IMR-90 (cell line): Measurements from ENCODE around the gene NOL4L. TPM values are rescaled to one million over a fixed set of nuclear protein-coding genes. Genes with fewer than 3 reads are reported as not detected.

ENCODE experiments used
- ATAC-seq: fragments of 200-7000 bp; cut with Tn5 transposase; 2 replicates; pipeline ENCODE4 v1.9.1; 2020; ENCODE audit warnings: low read depth, mild to moderate bottlenecking, moderate library complexity
- BruUV-seq: library from RNA; stranded (reverse); fragments of 400-500 nt; replicated peaks from 2 replicates; lab custom pipeline; 2021; lab: Mats Ljungman, UMichigan
- CTCF ChIA-PET: fragments of 300-600 bp; formaldehyde crosslinking; extraction: SDS; loops from one replicate; lab custom pipeline; 2021; ENCODE audit warnings: antibody characterized with exemption; lab: Yijun Ruan, JAX
- POLR2A ChIA-PET: fragments of 300-600 bp; sonication (Branson Sonifier 250); formaldehyde crosslinking; loops from one replicate; lab custom pipeline; 2022; ENCODE audit warnings: antibody characterized with exemption; ENCODE audit not compliant: unreplicated experiment; lab: Charles Lee
- DNase-seq: peaks from one replicate; pipeline ENCODE4 v3.0.0; 2013
- H2AFZ ChIP-seq: replicated peaks from 2 replicates; pipeline ENCODE3; 2013; ENCODE audit warnings: low read length, mild to moderate bottlenecking; ENCODE audit not compliant: poor library complexity
- H2AK5ac ChIP-seq: 2 replicates; pipeline ENCODE4 v1.6.1; 2013; ENCODE audit warnings: low read depth, low read length, inconsistent platforms
- H2AK9ac ChIP-seq: replicated peaks from 2 replicates; pipeline ENCODE3; 2013; ENCODE audit warnings: mild to moderate bottlenecking, low read depth, low read length, moderate library complexity; ENCODE audit not compliant: poor library complexity
- H2BK120ac ChIP-seq: 2 replicates; pipeline ENCODE4 v1.6.1; 2013; ENCODE audit warnings: low read depth, low read length, inconsistent platforms
- H2BK15ac ChIP-seq: 3 replicates; pipeline ENCODE4 v1.6.1; 2013; ENCODE audit warnings: low read depth, low read length, inconsistent platforms
- H2BK20ac ChIP-seq: 2 replicates; pipeline ENCODE4 v1.6.1; 2013; ENCODE audit warnings: low read depth, mild to moderate bottlenecking, inconsistent platforms, low read length, moderate library complexity
- H2BK5ac ChIP-seq: 2 replicates; pipeline ENCODE4 v1.6.1; 2013; ENCODE audit warnings: mild to moderate bottlenecking, low read depth, low read length, inconsistent platforms; ENCODE audit not compliant: poor library complexity, severe bottlenecking
- H3K14ac ChIP-seq: replicated peaks from 2 replicates; pipeline ENCODE4 v1.6.1; 2013; ENCODE audit warnings: low read depth, low read length, inconsistent platforms
- H3K18ac ChIP-seq: 2 replicates; pipeline ENCODE4 v1.6.1; 2013; ENCODE audit warnings: low read depth, low read length, control low read depth
- H3K23ac ChIP-seq: 2 replicates; pipeline ENCODE4 v1.6.1; 2013; ENCODE audit warnings: low read depth, low read length, inconsistent platforms
- H3K27ac ChIP-seq: 2 replicates; pipeline ENCODE4 v1.5.1; 2013; ENCODE audit warnings: mild to moderate bottlenecking, control low read depth, low read length; ENCODE audit not compliant: insufficient read depth
- H3K27me3 ChIP-seq: 2 replicates; pipeline ENCODE4 v1.6.1; 2013; ENCODE audit warnings: low read length; ENCODE audit not compliant: control insufficient read depth, insufficient read depth
- H3K36me3 ChIP-seq: 2 replicates; pipeline ENCODE4 v1.6.1; 2013; ENCODE audit warnings: low read length, mixed read lengths; ENCODE audit not compliant: control insufficient read depth, insufficient read depth
- H3K4ac ChIP-seq: 2 replicates; pipeline ENCODE4 v1.6.1; 2013; ENCODE audit warnings: low read depth, low read length, inconsistent platforms
- H3K4me1 ChIP-seq: 2 replicates; pipeline ENCODE4 v1.6.1; 2013; ENCODE audit warnings: low read length, mixed read lengths; ENCODE audit not compliant: control insufficient read depth, insufficient read depth
- H3K4me2 ChIP-seq: 2 replicates; pipeline ENCODE4 v1.6.1; 2013; ENCODE audit warnings: low read depth, mild to moderate bottlenecking, control low read depth, low read length, moderate library complexity
- H3K4me3 ChIP-seq: 2 replicates; pipeline ENCODE4 v1.5.1; 2013; ENCODE audit warnings: low read depth, mild to moderate bottlenecking, control low read depth, low read length, moderate library complexity; ENCODE audit not compliant: insufficient read depth
- H3K56ac ChIP-seq: 2 replicates; pipeline ENCODE4 v1.6.1; 2013; ENCODE audit warnings: low read length, inconsistent platforms; ENCODE audit not compliant: insufficient read depth; ENCODE audit errors: extremely low read depth
- H3K79me1 ChIP-seq, 2 experiments: 2 replicates each; pipeline ENCODE4 v1.6.1; 2013; ENCODE audit warnings: low read length in 2 of 2, inconsistent platforms in 1 of 2, low read depth in 1 of 2
- H3K9ac ChIP-seq: 2 replicates; pipeline ENCODE4 v1.6.1; 2013; ENCODE audit warnings: low read depth, low read length, control low read depth
- H3K9me1 ChIP-seq: 2 replicates; pipeline ENCODE4 v1.6.1; 2013; ENCODE audit warnings: low read length, inconsistent platforms; ENCODE audit not compliant: insufficient read depth
- H3K9me3 ChIP-seq: 2 replicates; pipeline ENCODE4 v1.6.1; 2013; ENCODE audit warnings: low read length; ENCODE audit not compliant: control insufficient read depth, insufficient read depth
- H4K20me1 ChIP-seq: 2 replicates; pipeline ENCODE4 v1.6.1; 2013; ENCODE audit warnings: low read length, inconsistent platforms; ENCODE audit not compliant: insufficient read depth
- H4K5ac ChIP-seq: 2 replicates; pipeline ENCODE4 v1.6.1; 2013; ENCODE audit warnings: mild to moderate bottlenecking, low read depth, low read length, control low read depth
- H4K8ac ChIP-seq, 2 experiments: 2 replicates each; pipeline ENCODE4 v1.6.1; 2013; ENCODE audit warnings: low read depth in 2 of 2, low read length in 2 of 2, control low read depth in 1 of 2, inconsistent platforms in 1 of 2
- H4K91ac ChIP-seq: 2 replicates; pipeline ENCODE4 v1.6.1; 2013; ENCODE audit warnings: low read depth, low read length, inconsistent platforms; ENCODE audit not compliant: insufficient read depth
- CHD1 ChIP-seq: IDR thresholded peaks from 2 replicates; pipeline ENCODE4 v1.6.1; 2012; ENCODE audit warnings: low read depth, low read length, improper control_type of control experiment
- CTCF ChIP-seq: conservative IDR thresholded peaks from 2 replicates; pipeline ENCODE4 v1.5.1; 2012; ENCODE audit warnings: mild to moderate bottlenecking, low read depth, low read length, improper control_type of control experiment
- MAFK ChIP-seq: IDR thresholded peaks from 2 replicates; pipeline ENCODE4 v1.6.1; 2012; ENCODE audit warnings: low read depth, low read length, improper control_type of control experiment
- MAZ ChIP-seq: IDR thresholded peaks from 2 replicates; pipeline ENCODE4 v1.6.1; 2012; ENCODE audit warnings: low read depth, mild to moderate bottlenecking, low read length, improper control_type of control experiment, moderate library complexity, borderline replicate concordance
- NFE2L2 ChIP-seq: fragments of 150-350 bp; IDR thresholded peaks from 2 replicates; pipeline ENCODE4 v1.6.1; 2016; ENCODE audit warnings: low read depth, mild to moderate bottlenecking, low read length
- POLR2A ChIP-seq: IDR thresholded peaks from 2 replicates; pipeline ENCODE4 v1.6.1; 2012; ENCODE audit warnings: mild to moderate bottlenecking, low read depth, low read length
- RFX5 ChIP-seq: IDR thresholded peaks from 2 replicates; pipeline ENCODE4 v1.8.0; 2012; ENCODE audit warnings: low read depth, mild to moderate bottlenecking, low read length, moderate library complexity
- USF2 ChIP-seq: fragments of 150-350 bp; IDR thresholded peaks from 2 replicates; pipeline ENCODE4 v1.6.1; 2017; ENCODE audit warnings: mild to moderate bottlenecking, antibody characterized with exemption, low read length, low read depth
- WGBS, 2 experiments: methylation state at CpG; one replicate each; pipeline versions ENCODE4 v1.1.5 to v1.1.7; 2013; ENCODE audit warnings: missing lambda C conversion rate in 2 of 2; ENCODE audit not compliant: insufficient read length in 1 of 2; ENCODE audit errors: extremely low coverage in 2 of 2; 5-methylcytosine and 5-hydroxymethylcytosine counted together
- dilution Hi-C: fragments of 300-500 bp; cut with HindIII; formaldehyde crosslinking; loops from one replicate; pipeline ENCODE4 v1.14.3; 2018; ENCODE audit warnings: low sequenced_read_pairs; ENCODE audit not compliant: unreplicated experiment
- in situ Hi-C: fragments of 300-500 bp; cut with MboI; formaldehyde crosslinking; loops from 3 replicates; pipeline ENCODE4 v1.14.3; 2019; ENCODE audit warnings: low sequenced_read_pairs, inconsistent platforms, mixed read lengths
- intact Hi-C: fragments of 100-400 bp; cut with micrococcal nuclease; formaldehyde crosslinking; loops from 2 replicates; pipeline ENCODE4 v1.10.0; 2022
- polyA plus RNA-seq, 3 experiments: library from polyadenylated mRNA; depleted of rRNA; stranded (reverse); fragments of >200 nt; gene quantifications; 2 replicates each; pipeline ENCODE4 v1.2.3, GENCODE V29; 2012; ENCODE audit warnings: low replicate concordance in 1 of 3
- total RNA-seq: library from RNA; depleted of rRNA; stranded (reverse); fragments of >200 nt; gene quantifications from 2 replicates; pipeline ENCODE4 v1.2.3, GENCODE V29; 2012

The NOL4L gene
- total and polyA plus RNA-seq, 2 of the 4 experiments (the other 2 are of a cell fraction), result 4.7 to 13.3 TPM

- H2BK20ac ChIP-seq, result no peak overlapping the region
- no peak overlapping the region for H2BK5ac ChIP-seq
- POLR2A ChIA-PET, result interaction anchor here (0.6 kb wide), 1 partner anchor 1179 kb away, joined by 5 read pairs; no protein-coding TSS in a partner anchor
- H3K79me1 ChIP-seq, result peaks cover 24 to 66% of the 10 kb centered on the region in 2 experiments
- no peak overlapping the region for H4K5ac ChIP-seq
- no CpG with 5 or more reads among the region's 2 CpGs for WGBS, 2 experiments
- dilution Hi-C loops (no loop called here), in situ Hi-C loops (no loop called here), intact Hi-C loops (no loop called here)
- peaks cover 4% of the 10 kb centered on the region; the same call in 1 of the 2 replicates for H3K4me1 ChIP-seq
- H4K91ac ChIP-seq, result no peak overlapping the region
- H3K56ac ChIP-seq, result no peak overlapping the region
- TF ChIP-seq RFX5, result no peak
- no peak for TF ChIP-seq POLR2A
- TF ChIP-seq CTCF, result no peak
- TF ChIP-seq USF2, result no peak
- TF ChIP-seq MAZ, result no peak
- TF ChIP-seq NFE2L2, result no peak
- TF ChIP-seq CHD1, result no peak
- no peak for TF ChIP-seq MAFK
- no peak overlapping the region for H4K8ac ChIP-seq
- H3K27me3 ChIP-seq, result no peaks in the 10 kb centered on the region
- no peak overlapping the region for H2BK120ac ChIP-seq
- H3K4me3 ChIP-seq, result no peak overlapping the region
- no peak overlapping the region for H2BK15ac ChIP-seq
- DNase-seq (no peak), ATAC-seq (no peak)
- H3K18ac ChIP-seq, result no peak overlapping the region
- H4K20me1 ChIP-seq, result peaks cover 50% of the 10 kb centered on the region
- H3K4ac ChIP-seq, result no peak overlapping the region
- BruUV-seq, result no TSS peak
- no peaks in the 10 kb centered on the region for H3K36me3 ChIP-seq
- H3K4me2 ChIP-seq, result no peak overlapping the region
- no peak overlapping the region for H3K23ac ChIP-seq
- H3K14ac ChIP-seq, result no peak overlapping the region
- no peak overlapping the region for H3K27ac ChIP-seq
- H2AK5ac ChIP-seq, result no peak overlapping the region
- CTCF ChIA-PET, result no interaction called here
- H3K9me3 ChIP-seq, result no peaks in the 10 kb centered on the region
- H2AFZ ChIP-seq, result no peak overlapping the region
- no peak overlapping the region for H3K9ac ChIP-seq
- H2AK9ac ChIP-seq, result no peak overlapping the region
- peaks cover 8% of the 10 kb centered on the region for H3K9me1 ChIP-seq
Measured at GRCh38 chr20:32416206-32416605, 168.9 kb downstream of the NOL4L start.
